ENCODE data around the gene SCUBE2. TPM values are rescaled to one million over a fixed set of nuclear protein-coding genes. Genes with fewer than 3 reads are reported as not detected.

Gene SCUBE2
- total and polyA plus RNA-seq, 8 donors = 3.8 to 33.8 (median 16.5) TPM

GRCh38 chr11:9132203-9132878, 40.9 kb upstream of the SCUBE2 start:
- no peaks in the 10 kb centered on the region for H3K9me3 ChIP-seq
- H3K4me1 ChIP-seq = peaks cover 2 to 11% (median 7%) of the 10 kb centered on the region in 3 donors
- ATAC-seq (no peak), FAIRE-seq (no peak), DNase-seq (no peak)
- no peak for TF ChIP-seq CTCF (IDR thresholded peaks at IDR 0.05)
- intact Hi-C loops (cut with DNase I) = loop anchor here in 1 of 3 donors (5.0 kb wide), 1 partner anchor 115 kb away; no protein-coding TSS in a partner anchor
- 88 to 89% methylated on average over 5 of the region's 5 CpGs for WGBS, 2 donors
- no peaks in the 10 kb centered on the region for H3K27me3 ChIP-seq
- no peak overlapping the region for H3K27ac ChIP-seq
- H3K4me3 ChIP-seq = no peak overlapping the region
- no peaks in the 10 kb centered on the region for H3K36me3 ChIP-seq

GRCh38 chr11:9130297-9130696, 38.9 kb upstream of the SCUBE2 start:
- no peak for FAIRE-seq
- Histone ChIP-seq H3K36me3 (no peaks in the 10 kb centered on the region), H3K27ac (no peak overlapping the region), H3K27me3 (no peaks in the 10 kb centered on the region), H3K9me3 (no peaks in the 10 kb centered on the region), H3K4me3 (no peak overlapping the region), H3K4me1 (no peaks in the 10 kb centered on the region)
- DNase-seq = no peak
- intact Hi-C loops (cut with DNase I) = loop anchor here in 1 of 3 donors (5.0 kb wide), 1 partner anchor 113 kb away; no protein-coding TSS in a partner anchor
- no peak for TF ChIP-seq CTCF (IDR thresholded peaks at IDR 0.05)
- WGBS, 2 donors = 93 to 97% methylated on average over 1 of the region's 1 CpG
- no peak for ATAC-seq

GRCh38 chr11:9126636-9127035, 35.2 kb upstream of the SCUBE2 start:
- ATAC-seq (no peak), DNase-seq (no peak), FAIRE-seq (no peak)
- intact Hi-C loops (cut with DNase I) = no loop called here
- WGBS, 2 donors = 49 to 55% methylated on average over 2 of the region's 2 CpGs
- Histone ChIP-seq H3K36me3 (no peaks in the 10 kb centered on the region), H3K4me1 (no peaks in the 10 kb centered on the region), H3K27me3 (no peaks in the 10 kb centered on the region), H3K9me3 (no peaks in the 10 kb centered on the region), H3K27ac (no peak overlapping the region), H3K4me3 (no peak overlapping the region)
- TF ChIP-seq CTCF (IDR thresholded peaks at IDR 0.05) = no peak

- Histone ChIP-seq H3K9me3 (no peaks in the 10 kb centered on the region), H3K4me1 (no peaks in the 10 kb centered on the region), H3K27me3 (no peaks in the 10 kb centered on the region), H3K4me3 (no peak overlapping the region), H3K36me3 (no peaks in the 10 kb centered on the region), H3K27ac (no peak overlapping the region)
- no peak for ATAC-seq
- 88 to 94% methylated on average over 2 of the region's 2 CpGs for WGBS, 2 donors
- DNase-seq = no peak
- intact Hi-C loops (cut with DNase I) = no loop called here
- no peak for TF ChIP-seq CTCF (IDR thresholded peaks at IDR 0.05)
- FAIRE-seq = no peak
These were observed 33.9 kb upstream of the SCUBE2 start for GRCh38 chr11:9125185-9125886.

All from pancreas (tissue), 10 donors.